Prostate gland (tissue), 2 donors: ENCODE data around the gene TTC23. TPM values are rescaled to one million over a fixed set of nuclear protein-coding genes. Genes with fewer than 3 reads are reported as not detected.
"Not testable (repeated sequence)": the region's sequence is repeated elsewhere in the genome, so short reads cannot be mapped to it uniquely, and the experiment has no call there.

Source experiments
- DNase-seq: peaks from one replicate; pipeline ENCODE4 v3.0.0-alpha.2; 2019; ENCODE audit warnings: low spot score
- H3K27ac ChIP-seq, 2 donors: fragments of 200-600 bp; sonication (generic); 2 replicates each; pipeline ENCODE4 v1.5.1; 2017 to 2019
- H3K27me3 ChIP-seq: fragments of 200-600 bp; sonication (generic); replicated peaks from 2 replicates; pipeline ENCODE4 v1.5.1; 2019; ENCODE audit not compliant: insufficient read depth
- H3K36me3 ChIP-seq, 2 donors: fragments of 200-600 bp; sonication (generic); 1 replicate in 1 of 2; 2 replicates in 1 of 2; pipeline versions ENCODE4 v1.5.1 to v1.8.1; 2017 to 2019
- H3K4me1 ChIP-seq: fragments of 200-600 bp; sonication (generic); replicated peaks from 2 replicates; pipeline ENCODE4 v1.5.1; 2019
- H3K4me3 ChIP-seq, 2 donors: fragments of 200-600 bp; sonication (generic); 2 replicates each; pipeline ENCODE4 v1.5.1; 2017 to 2019
- H3K9me3 ChIP-seq: fragments of 200-600 bp; sonication (generic); 2 replicates; pipeline ENCODE4 v1.5.1; 2017
- POLR2A ChIP-seq: fragments of 450-650 bp; IDR thresholded peaks from one replicate; pipeline ENCODE4 v1.6.1; 2016; ENCODE audit warnings: antibody characterized with exemption, mild to moderate bottlenecking
- POLR2AphosphoS5 ChIP-seq: sonication (generic); formaldehyde crosslinking; IDR thresholded peaks from one replicate; pipeline ENCODE4 v1.6.1; 2017; ENCODE audit warnings: antibody characterized with exemption
- WGBS: methylation state at CpG from one replicate; pipeline ENCODE4 v1.1.5; 2018; 5-methylcytosine and 5-hydroxymethylcytosine counted together
- intact Hi-C: fragments of 100-400 bp; cut with DNase I; formaldehyde crosslinking; loops from one replicate; pipeline ENCODE4 v1.14.2; 2022
- total RNA-seq, 2 donors: library from RNA; depleted of rRNA; stranded (reverse); fragments of >200 nt; gene quantifications; one replicate each; pipeline ENCODE4 v1.1.0, GENCODE V29; 2016
- TF ChIP-seq, protein P1 (sequence below), 4 experiments: fragments of 200-600 bp in 2 of 4; fragments of 450-650 bp in 2 of 4; sonication (generic) in 2 of 4; IDR thresholded peaks; 1 replicate in 3 of 4; 2 replicates in 1 of 4; pipeline ENCODE4 v1.5.1; 2016 to 2019; ENCODE audit warnings: antibody characterized with exemption in 4 of 4, mild to moderate bottlenecking in 2 of 4, moderate library complexity in 2 of 4

Gene TTC23
- total RNA-seq, 2 donors from 2014 or later: 18.1 to 39.5 TPM

- Histone ChIP-seq H3K4me3 (no peak overlapping the region), H3K27me3 (no peaks in the 10 kb centered on the region), H3K27ac (no peak overlapping the region), H3K36me3 (peaks cover 0 to 3% of the 10 kb centered on the region in 2 donors), H3K9me3 (no peaks in the 10 kb centered on the region), H3K4me1 (no peaks in the 10 kb centered on the region)
- TF ChIP-seq POLR2A: no peak
- TF ChIP-seq, protein P1, sequence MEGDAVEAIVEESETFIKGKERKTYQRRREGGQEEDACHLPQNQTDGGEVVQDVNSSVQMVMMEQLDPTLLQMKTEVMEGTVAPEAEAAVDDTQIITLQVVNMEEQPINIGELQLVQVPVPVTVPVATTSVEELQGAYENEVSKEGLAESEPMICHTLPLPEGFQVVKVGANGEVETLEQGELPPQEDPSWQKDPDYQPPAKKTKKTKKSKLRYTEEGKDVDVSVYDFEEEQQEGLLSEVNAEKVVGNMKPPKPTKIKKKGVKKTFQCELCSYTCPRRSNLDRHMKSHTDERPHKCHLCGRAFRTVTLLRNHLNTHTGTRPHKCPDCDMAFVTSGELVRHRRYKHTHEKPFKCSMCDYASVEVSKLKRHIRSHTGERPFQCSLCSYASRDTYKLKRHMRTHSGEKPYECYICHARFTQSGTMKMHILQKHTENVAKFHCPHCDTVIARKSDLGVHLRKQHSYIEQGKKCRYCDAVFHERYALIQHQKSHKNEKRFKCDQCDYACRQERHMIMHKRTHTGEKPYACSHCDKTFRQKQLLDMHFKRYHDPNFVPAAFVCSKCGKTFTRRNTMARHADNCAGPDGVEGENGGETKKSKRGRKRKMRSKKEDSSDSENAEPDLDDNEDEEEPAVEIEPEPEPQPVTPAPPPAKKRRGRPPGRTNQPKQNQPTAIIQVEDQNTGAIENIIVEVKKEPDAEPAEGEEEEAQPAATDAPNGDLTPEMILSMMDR (IDR thresholded peaks at IDR 0.05): no peak
- TF ChIP-seq POLR2AphosphoS5: no peak
- intact Hi-C loops: no loop called here
- no peak for DNase-seq
- 82% methylated on average over 11 of the region's 11 CpGs for WGBS
These were observed 133.8 kb downstream of the TTC23 start for GRCh38 chr15:99115300-99116215.

GRCh38 chr15:99114511-99115299, 134.7 kb downstream of the TTC23 start:
- no peak for DNase-seq
- TF ChIP-seq, protein P1 (IDR thresholded peaks at IDR 0.05): no peak
- TF ChIP-seq POLR2AphosphoS5: no peak
- TF ChIP-seq POLR2A: no peak
- WGBS: 82% methylated on average over 12 of the region's 12 CpGs
- Histone ChIP-seq H3K27me3 (no peaks in the 10 kb centered on the region), H3K27ac (peak overlapping the region in 1 of 2 donors; percentile 8), H3K4me3 (no peak overlapping the region), H3K4me1 (no peaks in the 10 kb centered on the region), H3K36me3 (peaks cover 0 to 3% of the 10 kb centered on the region in 2 donors), H3K9me3 (no peaks in the 10 kb centered on the region)
- intact Hi-C loops: no loop called here

GRCh38 chr15:99113547-99114271, 135.7 kb downstream of the TTC23 start:
- Histone ChIP-seq H3K27me3 (no peaks in the 10 kb centered on the region), H3K9me3 (no peaks in the 10 kb centered on the region), H3K4me3 (no peak overlapping the region), H3K36me3 (no peaks in the 10 kb centered on the region), H3K4me1 (no peaks in the 10 kb centered on the region), H3K27ac (peak overlapping the region in 1 of 2 donors; percentile 8)
- no peak for DNase-seq
- WGBS: 87% methylated on average over 13 of the region's 13 CpGs
- TF ChIP-seq, protein P1 (IDR thresholded peaks at IDR 0.05): no peak
- TF ChIP-seq POLR2A (no peak), POLR2AphosphoS5 (no peak)
- intact Hi-C loops: no loop called here

DNA sequence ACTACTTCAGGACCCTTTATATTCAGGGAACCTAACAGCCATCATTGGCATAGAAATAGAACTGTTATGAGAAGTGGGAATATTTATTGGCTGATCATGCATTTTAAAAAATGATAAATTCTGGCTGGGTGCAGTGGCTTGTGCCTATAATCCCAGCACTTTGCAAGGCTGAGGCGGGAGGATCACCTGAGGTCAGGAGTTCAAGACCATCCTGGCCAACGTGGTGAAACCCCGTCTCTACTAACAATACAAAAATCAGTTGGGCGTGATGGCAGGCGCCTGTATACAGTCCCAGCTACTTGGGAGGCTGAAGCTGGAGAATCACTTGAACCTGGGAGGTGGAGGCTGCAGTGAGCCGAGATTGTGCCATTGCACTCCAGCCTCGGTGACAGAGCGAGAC, 137.7 kb downstream of the TTC23 start:
- H3K9me3 ChIP-seq, H3K36me3 ChIP-seq, H3K27me3 ChIP-seq, DNase-seq, intact Hi-C loops, H3K4me1 ChIP-seq, H3K4me3 ChIP-seq: not testable (repeated sequence)
- WGBS: 71% methylated on average over 8 of the region's 8 CpGs
- H3K27ac ChIP-seq: peak overlapping the region in 1 of 2 donors; percentile 83
